OCI-LY3 (cell line): ENCODE measurements around the gene PRDX6.

Experiments used
- H2AFZ ChIP-seq: fragments of 200-600, 300-600 bp; shearing (Covaris generic); 2 replicates; pipeline ENCODE4 v1.6.0; 2014; ENCODE audit warnings: antibody characterized with exemption, low read depth, low read length
- H3K27ac ChIP-seq: fragments of 200-600, 300-600 bp; sonication (generic); 2 replicates; pipeline ENCODE4 v1.5.1; 2014; ENCODE audit warnings: mild to moderate bottlenecking, low read length, moderate library complexity, mixed read lengths
- H3K27me3 ChIP-seq: fragments of 200-600, 300-600 bp; sonication (generic); 2 replicates; pipeline ENCODE4 v1.6.1; 2014; ENCODE audit warnings: low read depth, low read length, mixed read lengths
- H3K36me3 ChIP-seq: fragments of 200-600, 300-600 bp; sonication (generic); replicated peaks from 2 replicates; pipeline ENCODE3; 2014; ENCODE audit warnings: low read depth, low read length, mixed read lengths
- H3K4me1 ChIP-seq: fragments of 300-600, 200-600 bp; sonication (generic); 2 replicates; pipeline ENCODE4 v1.6.1; 2014; ENCODE audit warnings: low read length, mixed read lengths
- H3K4me2 ChIP-seq: fragments of 200-600, 300-600 bp; sonication (generic); 2 replicates; pipeline ENCODE4 v1.6.1; 2014; ENCODE audit warnings: low read length, mixed read lengths
- H3K4me3 ChIP-seq: fragments of 300-600, 200-600 bp; sonication (generic); 2 replicates; pipeline ENCODE4 v1.5.1; 2014; ENCODE audit warnings: antibody characterized with exemption, mild to moderate bottlenecking, low read length, moderate library complexity
- H3K79me2 ChIP-seq: fragments of 300-600, 200-600 bp; shearing (Covaris generic); 2 replicates; pipeline ENCODE4 v1.6.1; 2014; ENCODE audit warnings: mild to moderate bottlenecking, low read length, mixed read lengths
- H3K9ac ChIP-seq: fragments of 300-600, 200-600 bp; shearing (Covaris generic); 2 replicates; pipeline ENCODE4 v1.6.0; 2014; ENCODE audit warnings: mild to moderate bottlenecking, low read length, moderate library complexity
- H3K9me3 ChIP-seq: fragments of 200-600, 300-600 bp; shearing (Covaris generic); 2 replicates; pipeline ENCODE4 v1.6.1; 2014; ENCODE audit warnings: low read length, mixed read lengths; ENCODE audit not compliant: insufficient read depth
- H4K20me1 ChIP-seq: fragments of 200-600, 300-600 bp; sonication (generic); 2 replicates; pipeline ENCODE4 v1.6.1; 2016; ENCODE audit warnings: low read length, mixed read lengths; ENCODE audit not compliant: insufficient read depth
- CTCF ChIP-seq: fragments of 200-600, 300-600 bp; sonication (generic); IDR thresholded peaks from 2 replicates; pipeline ENCODE4 v1.5.1; 2014; ENCODE audit warnings: antibody characterized with exemption, low read length, low read depth
- EZH2phosphoT487 ChIP-seq: fragments of 200-600 bp; shearing (Covaris generic); IDR thresholded peaks from 2 replicates; pipeline ENCODE4 v1.6.1; 2018; ENCODE audit warnings: antibody characterized with exemption, mixed run types, low read depth

Gene PRDX6

GRCh38 chr1:173467426-173467825 lies 9.7 kb upstream of the PRDX6 start:
- H3K4me2 ChIP-seq, result no peak overlapping the region
- H3K4me3 ChIP-seq, result no peak overlapping the region
- H3K79me2 ChIP-seq, result no peaks in the 10 kb centered on the region
- H3K27ac ChIP-seq, result no peak overlapping the region
- H3K9me3 ChIP-seq, result peaks cover 5% of the 10 kb centered on the region; the same call in 1 of the 2 replicates
- TF ChIP-seq EZH2phosphoT487 (no peak), CTCF (no peak)
- H3K27me3 ChIP-seq, result no peaks in the 10 kb centered on the region
- H2AFZ ChIP-seq, result no peak overlapping the region
- H3K9ac ChIP-seq, result no peak overlapping the region
- no peaks in the 10 kb centered on the region for H3K4me1 ChIP-seq
- H4K20me1 ChIP-seq, result no peaks in the 10 kb centered on the region
- H3K36me3 ChIP-seq, result peaks cover 16% of the 10 kb centered on the region

- Histone ChIP-seq H3K4me1 (no peaks in the 10 kb centered on the region), H3K27ac (no peak overlapping the region), H3K9ac (no peak overlapping the region), H3K27me3 (no peaks in the 10 kb centered on the region), H4K20me1 (no peaks in the 10 kb centered on the region), H3K79me2 (no peaks in the 10 kb centered on the region), H3K9me3 (peaks cover 5% of the 10 kb centered on the region; the same call in 1 of the 2 replicates), H3K36me3 (peaks cover 19% of the 10 kb centered on the region), H3K4me2 (no peak overlapping the region), H2AFZ (no peak overlapping the region), H3K4me3 (no peak overlapping the region)
- TF ChIP-seq EZH2phosphoT487 (no peak), CTCF (no peak)
Measured at GRCh38 chr1:173469656-173470055, 7.5 kb upstream of the PRDX6 start.

- Histone ChIP-seq H3K4me2 (no peak overlapping the region), H3K4me3 (no peak overlapping the region), H3K9ac (no peak overlapping the region), H3K9me3 (peaks cover 5% of the 10 kb centered on the region; the same call in 1 of the 2 replicates), H3K27me3 (no peaks in the 10 kb centered on the region), H3K36me3 (peaks cover 19% of the 10 kb centered on the region), H3K4me1 (peaks cover 2% of the 10 kb centered on the region), H3K27ac (no peak overlapping the region), H3K79me2 (no peaks in the 10 kb centered on the region; the same call in 1 of the 2 replicates), H2AFZ (no peak overlapping the region), H4K20me1 (no peaks in the 10 kb centered on the region)
- TF ChIP-seq EZH2phosphoT487 (no peak), CTCF (no peak)
Measured at GRCh38 chr1:173470608-173471007, 6.5 kb upstream of the PRDX6 start.

- H4K20me1 ChIP-seq, result peaks cover 6% of the 10 kb centered on the region; the same call in 1 of the 2 replicates
- H3K79me2 ChIP-seq, result peaks cover 20% of the 10 kb centered on the region
- H3K4me1 ChIP-seq, result peaks cover 16% of the 10 kb centered on the region
- H3K4me3 ChIP-seq, result no peak overlapping the region
- no peak overlapping the region for H3K4me2 ChIP-seq
- H3K9me3 ChIP-seq, result peaks cover 5% of the 10 kb centered on the region; the same call in 1 of the 2 replicates
- H3K9ac ChIP-seq, result no peak overlapping the region
- H2AFZ ChIP-seq, result no peak overlapping the region
- TF ChIP-seq EZH2phosphoT487 (no peak), CTCF (no peak)
- H3K36me3 ChIP-seq, result peaks cover 11% of the 10 kb centered on the region
- H3K27me3 ChIP-seq, result no peaks in the 10 kb centered on the region
- H3K27ac ChIP-seq, result no peak overlapping the region
Measured at GRCh38 chr1:173473599-173474011, 3.5 kb upstream of the PRDX6 start.
